Hepatocyte (in vitro differentiated cells): Measurements from ENCODE around the gene SCN3A. TPM values are rescaled to one million over a fixed set of nuclear protein-coding genes. Genes with fewer than 3 reads are reported as not detected.

Experiments used
- DNase-seq: peaks from one replicate; pipeline ENCODE4 v3.0.0-alpha.2; 2016; ENCODE audit warnings: low spot score
- H2AFZ ChIP-seq: fragments of 200-600 bp; sonication (generic); 2 replicates; pipeline ENCODE4 v1.6.0; 2016; ENCODE audit warnings: antibody characterized with exemption, mild to moderate bottlenecking
- H3K27ac ChIP-seq: fragments of 200-600 bp; sonication (generic); 2 replicates; pipeline ENCODE4 v1.5.1; 2016; ENCODE audit warnings: mild to moderate bottlenecking
- H3K27me3 ChIP-seq: fragments of 200-600 bp; sonication (generic); 2 replicates; pipeline ENCODE4 v1.6.1; 2016
- H3K36me3 ChIP-seq: fragments of 200-600 bp; sonication (generic); replicated peaks from 2 replicates; pipeline ENCODE4 v1.5.1; 2016; ENCODE audit warnings: low read depth; ENCODE audit not compliant: insufficient read depth
- H3K4me1 ChIP-seq: fragments of 200-600 bp; sonication (generic); 2 replicates; pipeline ENCODE4 v1.5.1; 2016; ENCODE audit warnings: mild to moderate bottlenecking, moderate library complexity; ENCODE audit not compliant: insufficient read depth
- H3K4me2 ChIP-seq: fragments of 200-600 bp; sonication (generic); 2 replicates; pipeline ENCODE4 v1.6.0; 2016
- H3K4me3 ChIP-seq: fragments of 200-600 bp; sonication (generic); 2 replicates; pipeline ENCODE4 v1.5.1; 2016; ENCODE audit warnings: mild to moderate bottlenecking
- H3K79me2 ChIP-seq: fragments of 200-600 bp; sonication (generic); 2 replicates; pipeline ENCODE4 v1.6.0; 2017; ENCODE audit warnings: mild to moderate bottlenecking
- H3K9me2 ChIP-seq: fragments of 200-600 bp; sonication (generic); replicated peaks from 2 replicates; pipeline ENCODE4 v1.6.0; 2017; ENCODE audit warnings: mild to moderate bottlenecking; ENCODE audit not compliant: insufficient read depth
- H3K9me3 ChIP-seq: fragments of 200-600 bp; sonication (generic); 2 replicates; pipeline ENCODE4 v1.5.1; 2016; ENCODE audit warnings: low read depth, mild to moderate bottlenecking
- H4K20me1 ChIP-seq: fragments of 200-600 bp; sonication (generic); 2 replicates; pipeline ENCODE4 v1.6.0; 2016; ENCODE audit warnings: mild to moderate bottlenecking; ENCODE audit not compliant: insufficient read depth, poor library complexity, severe bottlenecking
- EZH2 ChIP-seq: fragments of 200-600 bp; sonication (generic); IDR thresholded peaks from 2 replicates; pipeline ENCODE4 v1.6.1; 2016; ENCODE audit warnings: antibody characterized with exemption, mild to moderate bottlenecking, borderline replicate concordance
- EZH2phosphoT487 ChIP-seq: fragments of 200-600 bp; sonication (generic); IDR thresholded peaks from one replicate; pipeline ENCODE4 v1.6.1; 2018; ENCODE audit warnings: antibody characterized with exemption, mild to moderate bottlenecking, low read depth, moderate library complexity; ENCODE audit not compliant: unreplicated experiment, severe bottlenecking
- WGBS: methylation state at CpG from one replicate; pipeline ENCODE4 v1.1.6; 2016; ENCODE audit warnings: low lambda C conversion rate; ENCODE audit errors: missing lambda C conversion rate; 5-methylcytosine and 5-hydroxymethylcytosine counted together
- polyA plus RNA-seq: library from polyadenylated mRNA; unstranded; fragments of >200 nt; fragmentation: Nextera tagmentation; extraction: Ambion mirVana; gene quantifications from 2 replicates; pipeline ENCODE4 v1.2.1, GENCODE V29; 2016
- total RNA-seq: library from RNA; depleted of rRNA; stranded (reverse); fragments of >200 nt; gene quantifications from 2 replicates; pipeline ENCODE4 v1.2.3, GENCODE V29; 2014
- TF ChIP-seq, protein P1 (sequence below): fragments of 200-600 bp; sonication (generic); IDR thresholded peaks from 2 replicates; pipeline ENCODE4 v1.5.1; 2016; ENCODE audit warnings: antibody characterized with exemption, mild to moderate bottlenecking; ENCODE audit not compliant: poor library complexity

Gene SCN3A
- total and polyA plus RNA-seq, 2 experiments from 2014 or later, result 3.0 to 14.5 TPM

DNA sequence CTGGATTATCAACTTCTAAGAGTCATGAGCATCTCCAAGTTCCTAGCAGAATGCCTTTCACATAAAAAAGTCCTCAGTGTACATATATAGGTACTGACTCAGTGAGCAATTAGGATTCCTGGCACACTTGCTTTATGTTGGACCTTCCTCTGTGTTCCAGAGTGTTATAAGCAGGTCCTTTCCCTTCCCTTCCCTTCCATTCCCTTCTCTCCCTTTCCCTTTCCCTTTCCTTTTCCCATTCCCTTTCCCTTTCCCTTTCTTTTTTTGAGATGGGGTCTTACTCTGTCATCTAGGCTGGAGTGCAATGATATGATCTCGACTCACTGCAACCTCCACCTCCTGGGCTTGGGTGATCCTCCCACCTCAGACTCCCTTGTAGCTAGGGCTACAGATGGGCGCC, 48.7 kb downstream of the SCN3A start:
- no peaks in the 10 kb centered on the region for H4K20me1 ChIP-seq
- H3K9me2 ChIP-seq, result no peaks in the 10 kb centered on the region
- no peaks in the 10 kb centered on the region for H3K4me1 ChIP-seq
- WGBS, result 95% methylated on average over 2 of the region's 2 CpGs
- H3K4me3 ChIP-seq, result no peak overlapping the region
- H3K79me2 ChIP-seq, result no peaks in the 10 kb centered on the region
- no peaks in the 10 kb centered on the region for H3K36me3 ChIP-seq
- no peaks in the 10 kb centered on the region for H3K9me3 ChIP-seq
- H3K4me2 ChIP-seq, result no peak overlapping the region
- no peaks in the 10 kb centered on the region for H3K27me3 ChIP-seq
- H2AFZ ChIP-seq, result no peak overlapping the region
- H3K27ac ChIP-seq, result no peak overlapping the region
- DNase-seq, result no peak
- TF ChIP-seq EZH2phosphoT487 (no peak), EZH2 (no peak)
- TF ChIP-seq, protein P1, sequence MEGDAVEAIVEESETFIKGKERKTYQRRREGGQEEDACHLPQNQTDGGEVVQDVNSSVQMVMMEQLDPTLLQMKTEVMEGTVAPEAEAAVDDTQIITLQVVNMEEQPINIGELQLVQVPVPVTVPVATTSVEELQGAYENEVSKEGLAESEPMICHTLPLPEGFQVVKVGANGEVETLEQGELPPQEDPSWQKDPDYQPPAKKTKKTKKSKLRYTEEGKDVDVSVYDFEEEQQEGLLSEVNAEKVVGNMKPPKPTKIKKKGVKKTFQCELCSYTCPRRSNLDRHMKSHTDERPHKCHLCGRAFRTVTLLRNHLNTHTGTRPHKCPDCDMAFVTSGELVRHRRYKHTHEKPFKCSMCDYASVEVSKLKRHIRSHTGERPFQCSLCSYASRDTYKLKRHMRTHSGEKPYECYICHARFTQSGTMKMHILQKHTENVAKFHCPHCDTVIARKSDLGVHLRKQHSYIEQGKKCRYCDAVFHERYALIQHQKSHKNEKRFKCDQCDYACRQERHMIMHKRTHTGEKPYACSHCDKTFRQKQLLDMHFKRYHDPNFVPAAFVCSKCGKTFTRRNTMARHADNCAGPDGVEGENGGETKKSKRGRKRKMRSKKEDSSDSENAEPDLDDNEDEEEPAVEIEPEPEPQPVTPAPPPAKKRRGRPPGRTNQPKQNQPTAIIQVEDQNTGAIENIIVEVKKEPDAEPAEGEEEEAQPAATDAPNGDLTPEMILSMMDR, result no peak

DNA sequence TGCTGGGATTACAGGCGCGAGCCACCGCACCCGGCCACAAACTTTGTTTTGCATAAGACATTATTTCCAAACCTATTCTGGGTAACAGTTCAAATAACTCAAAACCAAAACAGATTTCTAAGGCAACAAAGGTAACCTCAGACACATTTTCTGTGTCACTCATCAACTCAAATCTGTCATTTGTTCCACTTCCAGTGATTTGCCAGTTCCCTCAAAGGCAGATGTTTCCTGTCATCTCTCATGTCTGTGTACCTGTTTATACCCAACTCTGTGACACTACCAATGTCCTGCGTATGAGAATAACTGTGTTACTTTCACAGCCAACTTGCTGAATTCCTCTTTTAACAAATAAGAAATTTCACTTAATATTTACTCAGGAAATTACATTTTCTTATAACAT, 54.4 kb downstream of the SCN3A start:
- DNase-seq, result no peak
- WGBS, result 98% methylated on average over 5 of the region's 5 CpGs
- H4K20me1 ChIP-seq, result no peaks in the 10 kb centered on the region
- no peaks in the 10 kb centered on the region for H3K36me3 ChIP-seq
- H3K9me2 ChIP-seq, result no peaks in the 10 kb centered on the region
- H3K4me1 ChIP-seq, result no peaks in the 10 kb centered on the region
- no peak overlapping the region for H3K4me2 ChIP-seq
- TF ChIP-seq EZH2phosphoT487 (no peak), EZH2 (no peak)
- TF ChIP-seq, protein P1, result no peak
- H2AFZ ChIP-seq, result no peak overlapping the region
- no peaks in the 10 kb centered on the region for H3K9me3 ChIP-seq
- no peak overlapping the region for H3K4me3 ChIP-seq
- no peaks in the 10 kb centered on the region for H3K27me3 ChIP-seq
- no peaks in the 10 kb centered on the region for H3K79me2 ChIP-seq
- H3K27ac ChIP-seq, result no peak overlapping the region

DNA sequence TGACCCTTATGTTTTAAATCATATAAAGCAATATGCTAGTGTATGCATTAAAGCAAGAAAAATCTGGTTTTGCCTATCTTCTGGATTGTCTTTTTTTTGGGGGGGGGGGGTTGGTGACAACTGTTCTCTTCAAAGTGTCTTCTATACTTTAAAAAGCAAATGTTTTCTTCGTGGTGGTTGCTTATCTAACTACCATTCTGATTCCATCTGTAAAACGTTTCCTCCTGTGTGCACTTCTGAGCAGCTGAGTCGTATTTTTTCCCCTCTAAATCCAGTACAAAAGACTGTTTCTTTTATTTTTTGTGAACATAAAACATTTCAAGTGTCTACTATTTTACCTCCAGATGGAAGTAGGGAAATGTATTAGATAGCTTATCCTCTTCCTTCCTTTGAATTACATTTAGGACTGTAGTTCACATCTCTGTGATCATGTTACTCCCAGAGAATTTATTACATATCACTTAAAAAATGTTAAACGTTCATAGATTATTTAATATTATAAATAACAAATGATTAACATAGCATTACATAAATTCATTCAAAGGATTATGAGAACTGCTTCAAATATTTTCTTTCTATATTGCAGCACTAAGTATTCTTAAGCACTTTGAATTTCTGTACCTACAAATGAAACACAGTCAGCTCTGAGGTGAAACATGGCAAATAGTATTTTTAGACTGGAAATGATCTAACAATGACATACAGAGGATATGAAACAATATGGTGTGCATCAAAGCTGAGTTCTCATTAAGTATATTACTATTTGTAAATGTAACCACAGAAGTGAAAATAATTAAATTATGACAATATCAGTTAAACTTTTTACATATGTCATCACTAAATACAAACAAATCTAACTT, 56.4 kb downstream of the SCN3A start:
- Histone ChIP-seq H3K36me3 (no peaks in the 10 kb centered on the region), H3K4me3 (no peak overlapping the region), H3K9me2 (no peaks in the 10 kb centered on the region), H3K27me3 (no peaks in the 10 kb centered on the region), H4K20me1 (no peaks in the 10 kb centered on the region), H3K9me3 (no peaks in the 10 kb centered on the region), H2AFZ (no peak overlapping the region), H3K79me2 (no peaks in the 10 kb centered on the region), H3K4me1 (no peaks in the 10 kb centered on the region), H3K4me2 (peak overlapping the region; percentile 23), H3K27ac (peak overlapping the region; percentile 5)
- 30% methylated on average over 4 of the region's 4 CpGs for WGBS
- DNase-seq, result no peak
- TF ChIP-seq EZH2phosphoT487, result no peak
- TF ChIP-seq, protein P1, result no peak
- no peak for TF ChIP-seq EZH2
